ENCODE results near the gene SMG9. TPM values are rescaled to one million over a fixed set of nuclear protein-coding genes. Genes with fewer than 3 reads are reported as not detected.

SMG9 gene
- total RNA-seq, 1 experiment from 2014 or later = 52.2 TPM

- H3K4me2 ChIP-seq (ENCODE audit: insufficient read depth, insufficient read length, low read length) = no peak overlapping the region
Measured at GRCh38 chr19:43779147-43779819, 24.5 kb upstream of the SMG9 start.

More at GRCh38 chr19:43779147-43779819, 24.5 kb upstream of the SMG9 start:
- no peaks in the 10 kb centered on the region for H3K79me1 ChIP-seq (ENCODE audit: insufficient read depth, low read depth, low read length, poor library complexity, severe bottlenecking)
- H3K4me1 Mint-ChIP-seq = peaks cover 33 to 46% of the 10 kb centered on the region in 2 experiments
- peaks cover 4% of the 10 kb centered on the region; the same call in 1 of the 2 replicates for H3K4me1 ChIP-seq (ENCODE audit: insufficient read depth, low read length)
- no peaks in the 10 kb centered on the region for H3K9me3 ChIP-seq (ENCODE audit: control insufficient read depth, low read depth, low read length)
- H3K18ac ChIP-seq (ENCODE audit: insufficient read length, low read depth, low read length) = no peak overlapping the region
- H3K27ac Mint-ChIP-seq = no peak overlapping the region; a peak in 1 of 7 replicates
- H3K23ac ChIP-seq (ENCODE audit: insufficient read length, low read depth, low read length) = no peak overlapping the region
- H4K8ac ChIP-seq (replicated peaks; ENCODE audit: insufficient read length, low read depth, low read length) = no peak overlapping the region
- no peak overlapping the region for H2AFZ ChIP-seq (ENCODE audit: low read length)
- no peak overlapping the region for H2BK12ac ChIP-seq (ENCODE audit: insufficient read length, low read depth, low read length)
- no peak overlapping the region for H3T11ph ChIP-seq (ENCODE audit: low read length)
- H4K20me1 ChIP-seq (ENCODE audit: control insufficient read depth, insufficient read depth, insufficient read length) = no peaks in the 10 kb centered on the region
- H2BK120ac ChIP-seq (ENCODE audit: low read depth, low read length, poor library complexity, severe bottlenecking) = no peak overlapping the region
- WGBS (ENCODE audit: extremely low coverage, insufficient read length, low lambda C conversion rate) = no CpG with 5 or more reads among the region's 16 CpGs
- H3K9ac ChIP-seq (ENCODE audit: extremely low read depth, insufficient read length, low read length) = no peak overlapping the region
- H3K14ac ChIP-seq (ENCODE audit: insufficient read depth, low read length) = no peak overlapping the region
- H3K56ac ChIP-seq (ENCODE audit: insufficient read length, low read depth, low read length) = no peak overlapping the region
- H4K5ac ChIP-seq (ENCODE audit: insufficient read length, low read depth, low read length) = no peak overlapping the region
- no peak overlapping the region for H2AK5ac ChIP-seq (ENCODE audit: insufficient read length, low read length)
- H3K27me3 ChIP-seq (ENCODE audit: insufficient read depth, low read length) = no peaks in the 10 kb centered on the region; the same call in 1 of the 2 replicates
- H2BK15ac ChIP-seq (ENCODE audit: low read depth, low read length) = no peak overlapping the region
- no peaks in the 10 kb centered on the region for H3K23me2 ChIP-seq (ENCODE audit: insufficient read length, low read depth, low read length, poor library complexity, severe bottlenecking)
- H2BK5ac ChIP-seq (ENCODE audit: insufficient read length, low read length) = no peak overlapping the region
- H3K4me3 Mint-ChIP-seq = 0 out of 5 replicates have a peak overlapping the region, but pooled peaks of 1 of the 2 experiments have one; percentile 18
- DNase-seq = no peak
- H3K79me2 ChIP-seq (ENCODE audit: insufficient read depth, low read length) = no peaks in the 10 kb centered on the region
- TF ChIP-seq CTCF (conservative IDR thresholded peaks at IDR 0.05) = no peak
- H3K36me3 Mint-ChIP-seq (ENCODE audit: insufficient read depth in 1 of 3, low read depth in 3 of 3) = no peaks in the 10 kb centered on the region; a peak in 1 of 7 replicates
- H2BK20ac ChIP-seq (ENCODE audit: low read depth, low read length, poor library complexity, severe bottlenecking) = no peak overlapping the region
- no peak overlapping the region for H3K27ac ChIP-seq (ENCODE audit: insufficient read length, low read depth, low read length)
- no peaks in the 10 kb centered on the region; a peak in 2 of 5 replicates for H3K9me3 Mint-ChIP-seq
- H4K91ac ChIP-seq (ENCODE audit: insufficient read length, low read depth, low read length) = no peak overlapping the region
- no peak overlapping the region for H3K4ac ChIP-seq (ENCODE audit: low read depth, low read length)
- peaks cover 48% of the 10 kb centered on the region for H3K27me3 Mint-ChIP-seq (ENCODE audit: low read depth)

All from H9 (cell line).